UCSD-AML1 (cell line): ENCODE data around the gene HABP2.

Experiments used
- DNase-seq: peaks from one replicate; lab custom pipeline; 2025; ENCODE audit not compliant: unreplicated experiment; lab: John Stamatoyannopoulos, UW

The HABP2 gene

GRCh38 chr10:113525713-113526112 is 27.1 kb upstream of the HABP2 start:
- no peak for DNase-seq

GRCh38 chr10:113527211-113527906 is 25.5 kb upstream of the HABP2 start:
- no peak for DNase-seq

- no peak for DNase-seq
Measured at GRCh38 chr10:113528876-113529275, 24.0 kb upstream of the HABP2 start.

GRCh38 chr10:113529575-113529974 is 23.3 kb upstream of the HABP2 start:
- no peak for DNase-seq

DNA sequence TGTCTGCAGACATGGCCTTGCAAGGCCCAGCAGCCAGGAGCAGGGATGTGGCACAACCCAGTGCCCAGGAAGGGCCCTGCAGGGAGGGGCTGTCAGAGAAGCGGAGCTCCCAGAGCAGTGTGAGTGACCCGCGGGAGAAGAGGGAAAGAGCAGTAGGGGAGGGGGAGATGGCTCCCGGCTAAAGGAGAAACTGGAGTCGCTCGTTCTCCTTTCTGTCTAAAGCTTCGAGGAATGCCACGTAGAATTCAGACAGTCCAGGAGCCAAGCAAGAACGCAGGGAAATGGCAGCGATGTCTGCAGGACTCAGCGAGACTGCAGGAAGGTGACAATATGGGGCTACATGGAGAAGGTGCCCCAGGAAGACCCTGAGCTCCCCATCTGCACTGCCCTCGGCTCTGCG is 22.4 kb upstream of the HABP2 start:
- no peak for DNase-seq

DNA sequence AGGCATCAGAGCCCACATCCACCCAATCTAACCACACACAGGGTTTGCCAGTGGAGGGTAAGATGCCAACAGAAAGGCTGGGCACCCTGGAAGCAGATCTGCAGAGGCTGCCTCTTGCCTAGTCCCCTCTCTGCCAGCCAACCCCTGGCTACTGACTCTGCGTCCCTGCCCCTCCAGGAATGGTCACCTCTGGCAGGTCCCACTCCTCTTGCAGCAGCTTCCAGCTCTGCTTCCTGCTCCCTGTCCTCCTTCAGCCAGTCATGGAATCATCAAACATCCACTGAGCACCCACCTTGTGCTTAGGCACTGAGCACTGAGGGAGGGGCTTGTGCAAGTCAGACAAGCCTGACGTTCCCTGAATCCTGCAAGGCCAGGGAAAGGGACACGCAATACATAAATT is 20.1 kb upstream of the HABP2 start:
- DNase-seq, result no peak

GRCh38 chr10:113533801-113534200 is 19.1 kb upstream of the HABP2 start:
- DNase-seq, result no peak

DNA sequence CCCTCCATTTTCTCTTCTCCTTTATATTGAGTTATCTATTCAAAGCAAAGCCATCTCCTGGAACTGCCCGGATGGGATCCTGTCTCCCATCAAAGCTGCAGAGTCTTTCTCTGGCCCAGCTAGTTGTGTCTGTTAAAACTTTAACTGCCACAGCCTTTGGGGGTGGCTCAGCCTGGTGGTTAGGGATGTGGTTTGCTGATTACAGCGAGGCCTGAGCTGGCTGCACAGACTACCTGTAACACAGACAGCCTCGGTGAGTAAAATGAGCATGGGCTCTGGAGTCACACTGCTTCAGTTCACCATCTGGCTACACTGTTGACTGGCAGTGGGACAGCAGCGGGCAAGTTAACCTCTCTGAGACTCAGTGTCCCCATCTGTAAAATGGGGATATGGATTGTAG is 18.4 kb upstream of the HABP2 start:
- peak; percentile 20 for DNase-seq

DNA sequence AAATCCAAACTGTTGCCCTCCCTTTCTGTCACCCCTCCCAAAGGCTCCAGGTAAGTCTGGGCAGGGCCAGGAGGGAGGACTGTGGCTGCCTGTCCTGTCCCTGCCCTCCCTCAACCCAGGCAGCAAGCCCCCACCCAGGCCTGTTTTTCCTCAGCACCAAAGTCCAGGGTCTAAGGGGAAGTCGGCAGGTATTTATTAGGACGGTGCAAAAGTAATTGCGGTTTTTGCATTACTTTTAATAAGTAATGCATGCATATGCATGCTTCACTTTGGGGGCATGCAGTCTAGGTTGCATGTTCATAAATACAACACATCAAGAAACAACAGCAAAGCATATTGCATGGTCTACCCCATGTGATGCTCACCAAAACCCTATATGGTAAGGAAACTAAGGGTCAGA is 15.2 kb upstream of the HABP2 start:
- DNase-seq, result no peak

DNA sequence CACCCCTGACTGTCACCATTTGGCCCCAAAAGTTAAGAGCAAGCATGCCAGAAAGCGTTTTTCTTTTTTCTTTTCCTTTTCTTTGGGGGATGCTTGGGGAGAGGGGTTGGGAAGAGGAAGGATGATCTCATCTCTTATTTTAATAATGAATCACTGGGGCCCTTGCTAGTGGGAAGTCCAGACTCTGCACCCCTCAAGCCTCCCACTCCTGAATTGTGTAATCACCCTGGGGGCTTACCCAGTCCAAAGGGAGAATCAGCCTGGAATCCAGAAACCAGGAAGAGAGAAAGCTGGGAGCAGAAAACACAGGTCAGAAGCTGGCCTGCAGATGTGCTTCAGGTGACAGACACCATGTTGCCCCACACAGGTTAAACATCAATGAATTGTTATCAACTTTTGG is 14.7 kb upstream of the HABP2 start:
- no peak for DNase-seq

DNA sequence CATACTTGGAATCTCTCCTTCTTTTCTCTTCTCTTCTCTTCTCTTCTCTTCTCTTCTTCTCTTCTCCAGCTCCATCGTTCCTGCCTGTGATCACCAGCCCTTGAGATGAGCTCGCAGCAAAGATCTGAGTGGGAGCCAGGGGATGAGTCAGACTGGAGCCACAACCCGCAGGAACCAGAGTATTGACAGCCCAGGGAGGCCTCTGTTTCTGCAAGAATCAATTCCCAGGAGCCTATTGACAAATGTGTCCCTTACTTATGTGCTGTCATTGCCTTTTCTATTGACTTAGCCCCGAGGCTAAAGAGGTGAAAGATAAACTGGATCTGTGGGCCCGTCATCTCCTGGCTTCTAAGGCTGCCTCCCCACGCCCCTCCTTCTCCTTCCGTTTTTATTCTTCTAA is 13.1 kb upstream of the HABP2 start:
- peak; percentile 28 for DNase-seq

- DNase-seq, result no peak
Measured at GRCh38 chr10:113540845-113541548, 11.9 kb upstream of the HABP2 start.

GRCh38 chr10:113541549-113541927 is 11.3 kb upstream of the HABP2 start:
- no peak for DNase-seq

DNA sequence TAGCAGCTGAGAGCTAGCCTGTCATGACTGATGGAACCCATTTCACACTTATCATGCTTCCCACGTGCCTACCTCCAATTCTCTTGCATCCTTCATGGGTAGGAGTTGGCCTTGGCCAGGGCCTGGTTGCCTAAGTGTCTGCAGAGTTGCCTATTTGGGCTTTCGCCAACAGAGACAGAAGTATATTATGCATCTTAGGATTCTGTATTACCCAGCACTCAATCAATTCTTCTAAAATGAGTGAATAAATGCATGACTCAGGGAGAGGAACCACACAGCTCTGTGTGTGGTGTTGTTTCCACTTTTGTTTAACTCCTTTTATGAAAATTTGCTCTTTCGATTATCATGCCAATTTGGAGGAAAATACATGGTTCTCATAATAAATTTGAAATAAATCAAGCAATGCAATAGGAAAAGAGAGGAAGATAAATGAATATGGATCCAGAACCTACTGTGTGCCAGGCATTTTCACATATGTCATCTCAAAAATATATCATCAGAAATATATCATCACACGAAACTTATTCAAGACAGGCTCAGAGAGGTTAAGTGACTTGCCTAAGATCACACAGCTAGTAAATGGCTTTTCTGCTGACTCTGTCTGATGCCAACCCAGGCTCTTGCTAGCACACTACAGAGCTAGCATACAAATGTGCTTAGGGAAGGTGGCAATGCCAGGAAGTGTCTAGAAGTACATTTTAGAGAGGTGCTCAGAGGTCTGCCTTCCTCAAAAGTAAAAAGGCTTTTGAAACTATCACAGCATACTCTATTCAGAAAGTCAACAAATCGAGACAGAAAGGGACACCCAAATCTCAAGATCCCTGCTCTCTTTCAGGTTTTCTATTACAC is 9.5 kb upstream of the HABP2 start:
- no peak for DNase-seq

DNA sequence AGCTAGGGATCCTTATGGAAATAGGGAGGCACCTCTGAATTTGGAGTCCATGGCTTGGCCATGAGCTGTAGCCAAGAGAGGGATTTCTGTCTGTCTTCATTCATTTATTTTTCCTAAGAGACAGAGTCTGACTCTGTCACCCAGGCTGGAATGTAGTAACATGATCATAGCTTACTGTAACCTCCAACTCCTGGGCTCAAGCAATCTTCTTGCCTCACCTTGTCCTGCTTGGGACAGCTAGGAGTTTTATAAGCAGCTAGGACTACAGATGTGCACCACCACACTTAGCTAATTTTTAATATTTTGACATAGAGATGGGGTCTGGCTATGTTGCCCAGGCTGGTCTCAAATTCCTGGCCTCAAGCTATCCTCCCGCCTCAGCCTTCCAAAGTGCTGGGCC is 8.5 kb upstream of the HABP2 start:
- DNase-seq, result no peak

DNA sequence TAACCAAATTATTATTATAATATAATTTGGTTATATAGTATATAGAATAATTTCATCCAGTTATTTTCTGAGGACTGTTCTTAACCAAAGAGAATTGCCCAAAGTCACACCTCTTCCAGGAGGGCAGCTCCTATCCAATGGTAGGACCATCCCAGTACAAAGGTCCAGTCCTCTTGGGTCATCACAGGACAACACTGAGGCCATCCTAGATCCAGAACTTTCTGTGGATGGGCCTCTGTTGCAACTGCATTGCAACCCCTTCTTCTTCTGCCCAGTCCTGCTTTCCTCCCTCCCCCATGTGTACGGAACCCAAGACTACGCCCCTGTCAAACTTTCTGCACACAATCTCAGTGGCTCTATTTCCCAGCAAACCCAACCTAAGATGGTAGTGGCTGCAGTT is 5.4 kb upstream of the HABP2 start:
- DNase-seq, result no peak

- no peak for DNase-seq
Measured at GRCh38 chr10:113549856-113550255, 3.0 kb upstream of the HABP2 start.

GRCh38 chr10:113550365-113550764 is 2.5 kb upstream of the HABP2 start:
- DNase-seq, result no peak

DNA sequence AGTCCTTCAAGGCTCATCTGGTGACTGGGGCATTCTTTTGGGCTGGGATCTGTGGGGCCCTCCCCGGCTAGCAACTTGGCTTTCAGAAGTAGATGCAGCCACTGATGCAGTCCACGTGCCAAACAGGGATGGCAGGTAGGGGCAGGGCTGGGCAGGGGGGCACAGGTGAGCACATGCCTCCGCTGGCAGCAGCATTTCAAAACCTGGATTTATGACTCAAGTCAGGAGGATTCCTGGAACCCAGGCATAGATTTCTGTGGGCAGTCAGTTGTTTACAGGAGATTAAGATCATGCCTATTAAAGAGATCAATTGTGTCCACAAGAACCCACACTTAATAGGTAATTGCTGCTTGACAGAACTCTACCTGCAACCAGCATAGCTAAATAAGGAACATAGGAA is 839 bp upstream of the HABP2 start:
- no peak for DNase-seq

DNA sequence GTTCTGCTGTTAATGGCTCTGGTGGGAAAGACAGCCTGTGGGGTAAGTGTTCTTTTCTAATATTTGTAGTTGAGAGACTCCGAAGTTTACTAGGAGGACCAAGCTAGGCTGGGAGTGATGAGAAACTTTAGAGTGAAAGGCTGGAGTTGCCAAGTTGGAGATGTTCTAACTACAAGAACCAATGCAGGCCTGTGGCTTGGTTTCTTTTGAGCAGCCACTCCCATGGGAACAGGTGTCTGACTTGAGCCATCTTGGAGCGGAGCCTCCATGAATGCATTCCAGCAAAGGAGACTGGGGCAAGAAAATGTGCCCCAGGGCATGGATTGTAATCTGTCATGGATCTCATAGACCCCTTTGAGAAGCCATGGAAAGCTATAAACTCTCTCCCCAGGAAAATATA is 296 bp downstream of the HABP2 start:
- no peak for DNase-seq

DNA sequence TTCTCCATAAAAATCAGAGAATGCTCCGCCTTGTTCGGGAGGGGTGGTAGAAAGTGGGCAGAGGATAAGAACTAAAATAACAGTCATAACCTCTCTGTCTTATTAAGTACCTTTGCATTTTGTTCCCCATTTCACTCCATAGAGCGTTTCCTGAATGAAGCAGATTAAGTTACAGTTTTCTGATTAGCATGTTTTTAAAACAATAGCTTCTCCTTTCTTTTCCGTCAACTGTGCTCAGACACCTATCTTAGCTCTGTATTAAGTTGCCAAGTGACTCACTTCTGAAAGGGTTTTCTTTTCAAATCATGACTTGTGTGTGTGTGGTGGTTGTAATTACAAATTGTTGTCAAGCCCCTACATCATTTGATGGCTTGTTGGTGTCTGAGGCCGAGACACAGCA is 1.4 kb downstream of the HABP2 start:
- no peak for DNase-seq

GRCh38 chr10:113555245-113555644 is 2.4 kb downstream of the HABP2 start:
- no peak for DNase-seq
